GM19025 (cell line): ENCODE results near the gene SMARCB1.

Experiments
- ATAC-seq: cut with Tn5 transposase; IDR thresholded peaks from one replicate; pipeline ENCODE4 v1.9.1; 2021; ENCODE audit warnings: mild to moderate bottlenecking, low read depth, moderate library complexity; ENCODE audit not compliant: unreplicated experiment

Gene SMARCB1

DNA sequence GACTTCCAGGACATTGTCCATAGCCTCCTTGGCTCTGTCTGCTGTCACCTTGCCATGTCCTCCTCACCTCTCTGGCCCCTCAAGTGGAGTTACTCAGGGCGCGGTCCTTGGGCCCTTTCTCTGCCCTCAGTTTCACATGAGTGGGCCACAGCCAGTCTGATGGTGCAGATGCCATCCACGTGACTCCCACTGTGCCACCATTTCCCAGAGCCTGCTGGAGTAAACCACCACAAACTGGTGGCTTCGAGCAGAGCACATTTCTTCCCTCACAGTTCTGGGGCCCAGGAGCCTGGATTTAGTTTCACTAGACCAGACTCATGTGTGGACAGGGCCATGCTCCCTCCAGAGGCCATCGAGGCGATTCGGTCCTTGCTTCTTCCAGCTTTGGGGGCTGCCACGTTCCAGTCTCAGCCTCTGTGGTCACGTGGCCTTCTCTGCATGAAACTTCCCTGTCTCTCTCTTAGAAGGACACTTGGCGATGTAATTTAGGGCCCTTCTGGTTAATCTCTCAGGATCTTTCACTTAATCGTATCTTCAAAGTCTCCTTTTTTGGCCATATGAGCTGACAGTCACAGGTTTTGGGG is 14.6 kb downstream of the SMARCB1 start:
- no peak for ATAC-seq

DNA sequence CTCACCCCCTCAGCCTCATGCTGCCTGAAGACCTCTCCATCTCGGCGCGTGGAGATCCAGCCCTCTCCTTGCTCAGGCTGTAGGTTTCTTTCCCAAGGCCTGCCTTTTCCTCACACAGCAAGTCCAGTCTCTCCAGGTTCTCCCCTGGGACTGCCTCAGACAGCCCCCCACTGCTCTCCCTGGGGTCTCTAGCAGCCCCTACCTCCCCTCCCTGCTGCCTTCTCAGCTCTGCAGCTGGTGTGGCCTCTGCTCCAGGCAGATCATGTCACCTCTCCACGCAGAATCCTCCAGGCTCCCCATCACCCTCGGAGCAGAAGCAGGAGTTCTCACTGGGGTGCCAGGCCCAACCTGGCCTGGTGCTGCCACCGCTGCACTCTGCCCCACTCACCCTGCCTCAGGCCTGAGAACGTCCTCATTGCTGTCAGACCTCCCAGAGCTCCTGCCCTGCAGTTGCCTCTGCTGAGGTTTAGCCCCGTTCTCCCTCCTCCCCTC is 15.2 kb downstream of the SMARCB1 start:
- no peak for ATAC-seq

DNA sequence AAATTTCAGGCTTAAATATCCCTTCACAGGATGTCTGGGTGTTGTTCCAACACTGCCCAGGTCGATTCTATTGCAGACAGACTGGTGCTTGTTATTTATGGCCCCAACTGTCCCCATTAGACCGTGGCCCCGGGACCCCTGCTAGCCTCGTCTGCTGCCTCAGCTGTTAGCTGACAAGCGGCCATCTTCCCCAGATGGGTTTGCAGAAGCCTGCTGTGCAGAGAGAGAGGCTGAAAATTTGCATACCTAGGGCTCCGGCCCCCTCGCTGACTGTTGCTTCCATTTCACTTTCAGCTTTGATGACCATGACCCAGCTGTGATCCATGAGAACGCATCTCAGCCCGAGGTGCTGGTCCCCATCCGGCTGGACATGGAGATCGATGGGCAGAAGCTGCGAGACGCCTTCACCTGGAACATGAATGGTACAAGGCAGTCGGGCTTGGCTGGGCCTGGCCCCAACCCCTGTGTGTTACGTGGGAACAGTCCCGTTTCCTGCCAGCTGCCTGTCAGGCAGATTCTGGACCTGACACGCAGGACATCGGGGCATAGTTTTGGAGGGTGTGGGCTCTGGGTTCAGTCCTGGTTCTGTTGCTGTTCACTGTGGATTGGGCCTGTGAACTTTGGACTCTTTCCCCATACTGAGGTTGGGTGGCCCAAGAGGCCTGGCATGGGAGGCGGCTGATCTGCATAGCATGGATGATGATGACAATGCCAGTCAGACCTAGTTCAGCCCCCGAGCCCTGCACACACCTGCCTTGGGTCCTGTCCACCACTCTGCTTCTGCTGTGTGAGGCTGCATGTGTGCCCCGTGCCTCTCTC is 16.4 kb downstream of the SMARCB1 start:
- no peak for ATAC-seq

DNA sequence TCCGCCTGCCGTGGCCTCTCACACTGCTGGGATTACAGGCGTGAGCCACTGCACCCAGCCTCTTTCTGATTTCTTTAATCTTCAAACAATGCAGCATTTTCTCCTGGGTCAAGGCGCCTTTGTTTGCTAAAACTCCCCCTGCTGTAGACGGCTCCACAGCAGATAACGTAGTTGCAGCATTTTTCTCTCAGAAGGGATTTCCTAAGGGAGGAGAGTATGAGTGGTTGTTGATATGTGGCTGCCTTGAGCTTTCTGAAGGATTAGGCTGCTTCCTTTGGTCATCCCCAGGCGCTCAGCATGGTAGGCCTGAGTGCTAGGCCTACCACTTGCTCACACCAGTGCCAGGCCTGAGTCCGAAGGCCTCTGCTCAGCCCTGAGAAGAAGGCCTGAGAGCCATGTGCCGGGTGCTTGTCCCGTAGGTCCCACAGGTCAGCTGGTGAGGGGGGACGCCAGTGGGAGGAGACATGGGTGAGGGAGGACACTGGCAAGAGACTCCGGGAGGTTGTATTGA is 18.1 kb downstream of the SMARCB1 start:
- no peak for ATAC-seq

DNA sequence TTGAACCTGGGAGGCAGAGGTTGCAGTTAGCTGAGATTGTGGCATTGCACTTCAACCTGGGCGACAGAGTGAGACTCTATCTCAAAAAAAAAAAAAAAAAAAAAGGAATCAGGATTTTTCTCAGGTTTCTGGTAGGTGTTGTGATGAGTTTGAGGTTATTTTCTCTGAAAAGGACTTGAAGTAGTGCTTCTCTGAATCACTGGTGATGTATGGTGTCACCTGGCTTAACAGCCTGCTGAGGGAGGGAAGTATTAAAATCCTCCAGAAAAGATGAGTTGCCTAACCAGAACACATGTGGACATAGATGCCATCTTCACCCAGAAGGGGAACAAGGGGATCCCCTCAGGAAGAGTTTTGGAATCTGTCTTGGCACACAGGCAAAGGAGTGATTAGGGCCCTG is 20.1 kb downstream of the SMARCB1 start:
- no peak for ATAC-seq

DNA sequence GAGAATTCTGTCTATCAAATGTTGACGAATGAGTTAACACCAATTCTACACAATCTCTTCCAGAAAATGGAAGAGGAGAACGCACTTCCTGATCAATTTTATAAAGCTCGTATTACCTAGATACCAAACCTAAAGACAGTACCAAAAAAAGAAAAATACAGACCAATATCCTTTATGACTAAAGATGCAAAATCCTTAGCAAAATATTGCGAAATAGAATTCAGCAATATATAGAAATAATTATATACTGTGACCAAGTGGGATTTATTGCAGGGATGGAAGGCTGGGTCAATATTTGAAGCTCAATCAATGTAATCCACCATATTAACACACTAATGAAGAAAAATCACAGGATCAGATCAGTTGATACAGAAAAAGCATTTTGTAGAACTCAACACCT is 25.6 kb downstream of the SMARCB1 start:
- ATAC-seq: no peak

DNA sequence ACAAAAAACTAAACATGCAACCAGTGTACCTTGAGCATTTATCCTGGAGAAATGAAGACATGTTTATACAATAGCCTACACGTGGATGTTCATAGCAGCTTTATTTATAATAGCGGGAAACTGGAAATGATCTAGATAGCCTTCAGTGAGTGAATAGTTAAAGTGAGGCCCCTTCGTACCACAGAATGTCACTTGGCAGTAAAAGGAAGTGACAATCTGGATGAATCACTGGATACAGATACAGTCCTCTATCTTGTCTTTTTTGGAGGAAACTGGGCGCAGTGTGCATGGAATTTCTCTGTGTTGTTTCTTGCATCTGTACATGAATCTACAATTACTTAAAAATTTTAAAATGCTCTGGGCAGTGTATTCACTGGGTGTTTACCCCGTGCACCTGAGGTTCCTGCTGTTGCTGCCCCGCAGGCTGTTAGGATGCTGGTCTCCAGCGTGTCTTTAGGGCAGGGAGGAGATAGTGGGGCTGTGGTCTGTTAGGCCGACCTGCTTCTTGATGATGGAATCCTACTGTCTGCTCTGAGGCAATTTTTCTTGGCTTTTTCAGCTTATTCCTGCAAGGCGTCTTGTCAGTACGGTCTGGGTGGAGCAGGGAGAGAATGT is 28.9 kb downstream of the SMARCB1 start:
- ATAC-seq: no peak

DNA sequence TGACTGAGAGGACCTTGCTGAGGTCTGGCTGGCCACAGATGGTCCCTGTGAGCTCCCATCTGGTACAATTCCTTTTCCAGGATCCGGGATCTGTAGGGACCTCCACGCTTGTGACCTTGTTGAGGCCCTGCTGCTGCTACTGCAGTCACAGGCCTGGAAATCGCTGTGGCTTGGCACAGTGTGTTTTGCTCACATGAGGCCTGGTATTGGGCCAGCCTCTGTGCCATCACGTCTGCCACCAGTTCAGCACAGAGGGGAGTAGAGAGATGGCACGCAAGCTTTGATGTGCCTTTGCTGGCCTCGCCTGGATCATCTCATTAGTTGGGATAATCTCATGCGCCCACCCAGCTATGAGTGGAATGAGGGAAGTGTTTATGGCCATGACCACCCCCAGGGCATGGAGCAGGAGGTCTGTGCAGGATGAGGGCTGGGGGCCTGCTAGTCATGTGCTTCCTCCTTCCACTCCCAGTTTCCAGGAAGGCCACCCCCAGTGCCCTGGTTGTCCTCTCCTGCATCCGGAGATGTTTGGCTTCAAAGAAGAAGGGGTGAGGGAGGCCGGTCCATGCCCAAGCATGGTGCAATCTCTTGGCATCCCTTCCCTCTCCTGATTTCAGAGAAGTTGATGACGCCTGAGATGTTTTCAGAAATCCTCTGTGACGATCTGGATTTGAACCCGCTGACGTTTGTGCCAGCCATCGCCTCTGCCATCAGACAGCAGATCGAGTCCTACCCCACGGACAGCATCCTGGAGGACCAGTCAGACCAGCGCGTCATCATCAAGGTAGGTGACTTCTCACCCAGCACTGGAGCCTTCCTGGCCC is 29.6 kb downstream of the SMARCB1 start:
- no peak for ATAC-seq

DNA sequence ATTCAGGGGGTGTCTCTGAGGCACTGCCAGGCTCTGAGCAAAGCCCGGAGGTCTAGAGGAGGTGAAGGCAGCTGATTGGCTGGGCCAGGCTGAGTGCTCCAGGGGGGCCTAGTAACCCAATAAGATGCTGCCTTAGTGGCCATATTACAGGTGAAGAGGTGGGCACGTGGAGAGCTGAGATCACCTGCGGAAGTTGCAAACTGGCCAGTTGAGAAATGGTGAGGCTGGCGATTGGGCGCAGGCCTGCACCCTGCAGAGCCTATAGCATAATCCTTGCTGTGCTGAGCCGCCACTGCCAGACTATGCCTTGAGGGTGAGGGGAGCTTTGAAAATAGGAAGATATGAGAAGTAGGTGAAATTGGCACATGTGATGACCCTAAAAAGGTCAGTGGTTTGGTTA is 30.4 kb downstream of the SMARCB1 start:
- ATAC-seq: no peak

DNA sequence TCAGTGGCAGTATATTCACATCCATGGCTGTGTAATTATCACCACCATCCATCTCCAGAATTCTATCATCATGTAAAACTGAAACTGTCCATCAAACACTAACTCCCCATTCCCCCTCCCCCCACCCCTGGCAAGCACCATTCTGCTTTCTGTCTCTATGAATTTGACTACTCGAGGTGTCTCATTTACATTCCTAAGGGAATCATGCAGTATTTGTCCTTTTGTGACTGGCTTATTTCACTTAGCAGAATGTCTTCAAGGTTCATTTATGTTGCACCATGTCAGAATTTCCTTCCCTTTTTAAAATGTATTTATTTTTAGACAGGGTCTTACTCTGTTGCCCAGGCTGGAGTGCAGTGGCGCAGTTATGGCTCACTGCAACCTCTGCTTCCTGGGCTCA is 31.8 kb downstream of the SMARCB1 start:
- no peak for ATAC-seq

DNA sequence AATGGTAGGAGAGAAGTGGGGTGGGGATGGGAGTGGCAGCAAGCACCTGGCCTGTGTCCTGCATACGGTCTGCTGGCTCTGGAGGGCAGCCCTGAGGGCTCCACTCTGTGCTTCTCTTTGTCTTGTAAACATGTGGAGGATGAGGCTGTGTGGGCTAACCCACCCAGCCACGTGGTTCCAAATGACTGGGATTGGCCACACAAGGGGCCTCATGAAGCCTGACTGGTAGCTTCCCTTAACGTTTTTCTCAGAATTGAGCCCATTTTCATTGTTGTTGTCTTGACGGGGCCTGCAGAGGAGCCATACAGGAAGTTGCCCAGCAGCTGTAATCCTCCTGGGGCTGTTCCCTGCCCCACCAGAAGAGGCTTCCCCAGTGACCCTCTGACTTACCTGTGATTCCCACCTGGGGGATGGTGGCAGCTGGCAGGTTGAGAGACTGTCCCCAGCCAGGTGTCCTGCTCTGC is 34.0 kb downstream of the SMARCB1 start:
- no peak for ATAC-seq

DNA sequence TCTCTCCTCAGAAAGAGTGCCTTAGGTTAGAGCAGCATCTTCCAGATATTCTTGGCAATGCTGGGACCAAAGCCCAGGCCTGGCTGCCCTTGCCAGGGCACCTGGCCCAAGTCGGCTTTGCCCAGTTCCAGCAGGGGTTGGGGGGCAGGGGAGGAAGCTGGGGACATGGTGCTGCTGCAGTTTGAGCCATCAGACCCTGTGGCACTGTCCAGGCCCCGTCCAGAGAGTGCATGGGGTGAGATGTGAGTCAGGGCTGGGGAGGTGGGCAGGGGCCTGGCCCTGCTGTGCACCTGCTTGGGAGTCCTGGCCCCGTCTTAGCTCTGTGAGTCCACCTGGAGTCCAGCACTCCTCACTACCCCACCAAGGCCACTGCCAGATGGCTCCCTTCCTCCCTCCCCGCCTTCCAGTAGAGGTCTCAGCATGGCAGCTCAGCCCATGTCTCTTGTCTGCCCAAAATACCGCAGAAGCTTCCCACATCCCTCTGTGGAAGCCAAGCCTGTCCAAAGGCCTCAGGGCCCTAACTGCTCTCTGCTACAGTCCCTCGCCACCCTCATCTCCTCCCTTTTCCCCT is 35.4 kb downstream of the SMARCB1 start:
- no peak for ATAC-seq

DNA sequence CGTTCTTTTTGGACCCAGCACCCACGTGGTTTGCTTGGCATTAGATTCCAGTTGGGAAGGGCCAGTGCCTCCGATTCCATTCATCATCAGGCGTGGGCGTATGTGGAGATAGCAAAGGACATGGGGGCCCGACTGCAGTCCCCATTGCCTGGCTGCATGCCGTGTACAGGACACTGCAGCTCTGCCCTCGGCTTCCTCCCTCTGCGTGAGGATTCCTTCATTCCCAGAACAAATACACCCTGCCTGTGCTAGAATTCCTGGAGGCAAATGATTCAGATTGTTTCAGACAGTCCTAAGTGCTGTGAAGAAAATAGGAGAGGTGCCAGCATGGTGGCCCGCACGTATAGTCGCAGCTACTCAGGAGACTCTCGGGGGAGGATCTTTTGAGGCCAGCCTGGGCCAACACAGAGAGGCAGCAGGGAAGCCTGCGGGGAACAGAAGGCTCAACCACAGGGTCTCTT is 36.6 kb downstream of the SMARCB1 start:
- no peak for ATAC-seq

DNA sequence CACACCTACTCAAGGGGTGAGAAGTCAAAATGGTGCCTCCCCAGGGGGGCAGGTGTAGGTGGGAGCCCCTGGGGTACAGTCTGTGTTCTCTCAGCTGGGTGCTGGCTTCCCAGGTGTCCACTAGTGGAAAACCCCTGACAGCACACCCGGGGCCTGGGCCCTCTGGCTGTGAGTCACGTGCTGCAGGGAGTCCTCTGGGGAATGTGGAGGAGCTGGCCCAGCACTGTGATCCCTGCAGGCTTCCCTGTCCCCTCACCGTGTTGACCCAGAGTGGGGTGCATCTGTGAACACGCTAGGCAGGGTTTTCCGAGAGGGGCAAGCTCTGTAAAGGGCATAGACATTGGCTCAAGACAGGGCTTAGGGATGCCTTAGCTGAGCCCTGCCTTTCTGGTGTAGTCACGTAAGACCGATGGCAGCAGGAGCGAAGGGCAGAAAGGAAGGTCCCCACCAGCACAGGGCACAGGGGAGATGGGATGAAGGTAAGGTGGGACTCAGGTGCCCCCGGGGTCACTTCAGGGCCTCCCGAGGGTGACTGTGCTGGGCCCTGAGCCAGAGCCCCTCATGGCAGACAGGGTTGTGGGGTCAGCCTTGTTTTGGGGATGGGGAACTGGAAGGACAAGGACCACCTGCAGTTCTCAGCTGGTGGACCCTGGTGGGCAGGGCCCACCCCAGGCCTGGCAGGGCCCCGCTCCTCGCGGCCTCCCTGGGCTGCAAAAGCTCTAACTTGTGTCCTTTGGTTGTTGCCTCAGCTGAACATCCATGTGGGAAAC is 37.9 kb downstream of the SMARCB1 start:
- no peak for ATAC-seq

DNA sequence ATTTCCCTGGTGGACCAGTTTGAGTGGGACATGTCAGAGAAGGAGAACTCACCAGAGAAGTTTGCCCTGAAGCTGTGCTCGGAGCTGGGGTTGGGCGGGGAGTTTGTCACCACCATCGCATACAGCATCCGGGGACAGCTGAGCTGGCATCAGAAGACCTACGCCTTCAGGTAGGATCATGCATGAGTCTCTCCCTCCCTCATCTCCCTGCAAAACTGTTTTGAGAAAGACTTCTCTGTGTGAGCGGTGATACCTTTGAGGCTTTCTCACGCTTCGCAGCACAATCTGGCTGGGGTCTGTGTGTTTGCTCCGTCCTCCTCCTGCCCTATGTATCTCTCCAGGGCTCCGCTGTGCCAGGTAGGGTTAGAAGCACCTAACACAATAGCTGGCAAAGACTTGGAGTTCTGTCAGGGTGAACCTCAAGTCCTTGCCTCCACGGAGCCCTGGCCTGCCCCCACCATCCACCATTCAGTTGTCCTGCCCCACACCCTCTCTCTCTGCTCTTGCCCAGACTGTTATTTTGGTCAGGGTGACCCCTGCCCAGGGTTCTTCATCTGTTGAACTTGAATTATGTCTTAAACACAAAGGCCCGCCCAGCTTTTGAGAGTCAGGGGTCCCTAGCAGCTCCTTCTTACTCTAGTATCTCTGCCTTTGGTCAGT is 38.6 kb downstream of the SMARCB1 start:
- ATAC-seq: no peak

DNA sequence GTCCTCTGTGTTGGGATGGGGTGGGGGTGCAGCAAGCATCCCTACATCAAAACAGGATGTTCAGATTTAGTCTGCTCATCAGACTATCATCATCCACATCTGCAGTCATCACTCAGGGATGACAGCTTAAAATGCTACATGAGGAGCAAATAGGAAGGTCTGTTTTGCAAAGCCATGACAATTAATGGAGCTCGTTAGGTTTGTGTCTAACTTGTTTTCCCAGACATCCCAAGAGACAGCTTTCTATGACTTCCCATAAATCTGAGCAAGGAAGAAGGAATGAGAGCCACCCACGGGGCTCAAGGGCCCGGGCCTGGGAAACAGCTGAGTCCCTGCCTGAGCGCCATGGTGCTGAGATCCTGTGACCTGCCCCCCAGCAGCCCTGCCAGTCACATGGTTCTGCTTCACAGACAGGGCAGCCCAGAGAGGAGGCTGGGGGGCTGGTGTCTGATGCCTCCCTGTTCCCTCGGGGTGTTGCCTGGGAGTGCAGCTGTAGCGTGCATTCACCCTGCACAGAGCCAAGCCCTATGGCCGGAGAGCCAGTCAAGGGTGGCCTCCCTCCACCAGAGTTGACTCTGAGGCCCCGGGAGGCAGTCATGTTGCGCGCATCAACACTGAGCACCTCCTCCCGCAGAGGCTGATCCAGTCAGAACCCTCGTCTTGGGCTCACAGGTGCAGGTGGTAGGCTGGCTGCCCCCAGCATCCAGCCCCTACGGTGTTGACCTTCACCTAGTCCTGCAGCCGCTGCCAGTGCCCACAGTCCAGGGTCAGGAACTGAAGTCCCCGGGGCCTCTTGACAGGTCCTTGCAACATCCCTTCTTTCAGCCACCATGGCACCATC is 40.0 kb downstream of the SMARCB1 start:
- ATAC-seq: no peak

DNA sequence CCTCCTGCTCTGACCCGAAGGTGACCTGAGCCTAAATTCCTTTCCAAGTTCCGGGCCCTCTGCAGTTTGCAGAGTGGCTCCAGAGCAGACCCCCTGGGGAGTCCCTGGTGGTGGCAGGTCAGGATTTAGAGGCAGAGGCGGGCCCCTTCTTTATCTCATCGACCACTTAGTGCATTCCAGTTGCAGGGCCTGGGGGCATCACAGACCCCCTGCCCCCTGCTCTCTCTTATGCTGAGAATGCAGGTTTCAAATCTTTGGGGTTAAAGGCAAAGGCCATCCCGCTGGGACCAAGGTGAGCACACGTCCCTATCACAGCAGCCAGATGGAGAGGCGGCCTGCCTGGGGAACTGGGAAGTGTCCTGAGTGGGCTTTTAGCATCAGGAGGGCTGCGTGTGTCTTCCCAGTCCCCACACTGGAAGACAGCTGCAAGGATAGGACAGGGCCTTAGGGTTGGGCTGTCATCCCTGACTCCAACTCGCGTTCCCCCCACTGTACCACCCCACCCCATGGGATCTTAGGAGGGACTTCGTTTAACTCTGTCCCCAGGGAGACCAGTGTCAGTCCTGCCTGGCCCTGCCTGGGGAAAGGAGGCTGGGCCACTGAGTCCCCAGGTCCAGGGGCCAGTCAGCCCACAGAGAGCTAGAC is 40.7 kb downstream of the SMARCB1 start:
- ATAC-seq: no peak
